Epithelial cell of esophagus (primary cell): ENCODE results near the gene ELFN1.

Experiments
- DNase-seq: peaks from one replicate; pipeline ENCODE4 v3.0.0; 2010; ENCODE audit warnings: low read depth
- H3K4me3 ChIP-seq: 2 replicates; pipeline ENCODE4 v1.5.1; 2011; ENCODE audit warnings: mild to moderate bottlenecking, low read length, control low read depth
- TF ChIP-seq, protein P1 (sequence below): IDR thresholded peaks from 2 replicates; pipeline ENCODE4 v1.5.1; 2011; ENCODE audit warnings: low read depth, mild to moderate bottlenecking, low read length, control low read depth, inconsistent platforms; ENCODE audit not compliant: insufficient read depth; ENCODE audit errors: missing control alignments

ELFN1 gene

DNA sequence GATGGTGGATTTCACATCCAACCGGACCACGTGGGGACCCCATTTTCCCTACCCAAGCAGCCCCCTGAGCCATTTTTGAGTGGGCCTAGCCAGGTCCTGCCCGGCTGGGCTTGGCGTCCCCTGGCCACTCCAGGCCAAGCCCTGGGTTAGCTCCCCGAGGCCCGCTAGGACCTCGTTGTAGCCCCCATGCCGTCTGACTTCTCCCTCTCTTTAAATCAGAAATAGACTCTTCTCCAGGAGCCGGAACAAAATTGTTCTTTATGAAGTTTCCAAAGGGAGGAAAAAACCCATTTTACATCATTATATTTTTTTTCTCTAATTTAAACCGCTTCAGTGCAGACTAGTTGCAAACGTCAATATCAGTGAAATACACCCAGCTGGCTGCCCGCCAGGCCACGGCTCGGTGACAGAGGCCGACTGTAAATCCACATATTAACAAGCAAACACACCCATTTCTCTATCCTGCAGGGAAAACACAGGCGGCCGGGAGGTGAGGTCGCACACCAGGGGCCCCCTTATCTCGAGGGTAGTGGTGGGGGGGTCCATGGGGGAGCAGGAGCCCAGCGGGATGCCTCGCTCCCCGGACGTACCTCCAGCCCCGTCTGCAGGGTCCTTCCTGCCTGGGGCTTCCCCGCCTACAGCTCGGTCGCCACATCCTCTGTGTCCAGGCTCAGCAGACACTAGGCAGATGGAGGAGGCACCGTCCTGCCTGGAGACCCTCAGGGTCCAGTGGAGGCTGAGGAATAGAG is 72.7 kb downstream of the ELFN1 start:
- DNase-seq, result no peak
- TF ChIP-seq, protein P1, sequence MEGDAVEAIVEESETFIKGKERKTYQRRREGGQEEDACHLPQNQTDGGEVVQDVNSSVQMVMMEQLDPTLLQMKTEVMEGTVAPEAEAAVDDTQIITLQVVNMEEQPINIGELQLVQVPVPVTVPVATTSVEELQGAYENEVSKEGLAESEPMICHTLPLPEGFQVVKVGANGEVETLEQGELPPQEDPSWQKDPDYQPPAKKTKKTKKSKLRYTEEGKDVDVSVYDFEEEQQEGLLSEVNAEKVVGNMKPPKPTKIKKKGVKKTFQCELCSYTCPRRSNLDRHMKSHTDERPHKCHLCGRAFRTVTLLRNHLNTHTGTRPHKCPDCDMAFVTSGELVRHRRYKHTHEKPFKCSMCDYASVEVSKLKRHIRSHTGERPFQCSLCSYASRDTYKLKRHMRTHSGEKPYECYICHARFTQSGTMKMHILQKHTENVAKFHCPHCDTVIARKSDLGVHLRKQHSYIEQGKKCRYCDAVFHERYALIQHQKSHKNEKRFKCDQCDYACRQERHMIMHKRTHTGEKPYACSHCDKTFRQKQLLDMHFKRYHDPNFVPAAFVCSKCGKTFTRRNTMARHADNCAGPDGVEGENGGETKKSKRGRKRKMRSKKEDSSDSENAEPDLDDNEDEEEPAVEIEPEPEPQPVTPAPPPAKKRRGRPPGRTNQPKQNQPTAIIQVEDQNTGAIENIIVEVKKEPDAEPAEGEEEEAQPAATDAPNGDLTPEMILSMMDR, result no peak
- no peak overlapping the region for H3K4me3 ChIP-seq

- TF ChIP-seq, protein P1, result no peak
- H3K4me3 ChIP-seq, result no peak overlapping the region
- no peak for DNase-seq
These were observed 73.6 kb downstream of the ELFN1 start for GRCh38 chr7:1743481-1744230.

DNA sequence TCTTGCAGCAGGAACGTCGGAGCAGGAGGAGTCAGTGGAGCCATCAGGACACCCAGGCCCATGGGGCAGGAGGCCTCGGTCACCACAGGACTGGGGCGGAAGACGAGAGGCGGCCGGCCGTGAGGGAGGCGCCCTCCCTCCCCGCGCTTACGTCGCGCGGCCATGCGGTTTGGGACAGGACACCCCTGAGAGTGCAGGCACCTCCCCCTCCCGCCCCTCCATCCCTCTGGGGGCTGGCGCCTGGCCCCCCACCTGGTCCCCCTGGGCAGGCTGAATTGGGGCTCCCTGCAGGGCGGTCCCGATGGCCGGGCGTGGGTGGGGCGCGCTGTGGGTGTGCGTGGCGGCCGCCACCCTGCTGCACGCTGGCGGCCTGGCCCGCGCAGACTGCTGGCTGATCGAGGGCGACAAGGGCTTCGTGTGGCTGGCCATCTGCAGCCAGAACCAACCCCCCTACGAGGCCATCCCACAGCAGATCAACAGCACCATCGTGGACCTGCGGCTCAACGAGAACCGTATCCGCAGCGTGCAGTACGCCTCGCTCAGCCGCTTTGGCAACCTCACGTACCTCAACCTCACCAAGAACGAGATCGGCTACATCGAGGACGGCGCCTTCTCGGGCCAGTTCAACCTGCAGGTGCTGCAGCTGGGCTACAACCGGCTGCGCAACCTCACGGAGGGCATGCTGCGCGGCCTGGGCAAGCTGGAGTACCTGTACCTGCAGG is 74.4 kb downstream of the ELFN1 start:
- H3K4me3 ChIP-seq, result no peak overlapping the region
- TF ChIP-seq, protein P1, result no peak
- no peak for DNase-seq

DNA sequence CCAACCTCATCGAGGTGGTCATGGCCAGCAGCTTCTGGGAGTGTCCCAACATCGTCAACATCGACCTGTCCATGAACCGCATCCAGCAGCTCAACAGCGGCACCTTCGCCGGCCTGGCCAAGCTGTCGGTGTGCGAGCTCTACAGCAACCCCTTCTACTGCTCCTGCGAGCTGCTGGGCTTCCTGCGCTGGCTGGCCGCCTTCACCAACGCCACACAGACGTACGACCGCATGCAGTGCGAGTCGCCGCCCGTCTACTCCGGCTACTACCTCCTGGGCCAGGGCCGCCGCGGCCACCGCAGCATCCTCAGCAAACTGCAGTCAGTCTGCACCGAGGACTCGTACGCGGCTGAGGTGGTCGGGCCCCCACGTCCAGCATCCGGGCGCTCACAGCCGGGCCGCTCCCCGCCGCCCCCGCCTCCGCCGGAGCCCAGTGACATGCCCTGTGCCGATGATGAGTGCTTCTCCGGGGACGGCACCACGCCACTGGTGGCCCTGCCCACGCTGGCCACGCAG is 75.0 kb downstream of the ELFN1 start:
- TF ChIP-seq, protein P1, result no peak
- no peak for DNase-seq

GRCh38 chr7:1745576-1746490 is 75.8 kb downstream of the ELFN1 start:
- DNase-seq, result no peak
- TF ChIP-seq, protein P1, result no peak
- no peak overlapping the region for H3K4me3 ChIP-seq

More for the DNA sequence above, 75.0 kb downstream of the ELFN1 start:
- H3K4me3 ChIP-seq, result no peak overlapping the region

- TF ChIP-seq, protein P1, result no peak
- DNase-seq, result no peak
- H3K4me3 ChIP-seq, result no peak overlapping the region
These were observed 76.5 kb downstream of the ELFN1 start for GRCh38 chr7:1746491-1746975.
